Thyroid gland (tissue), 4 donors: ENCODE measurements around the gene LRP8.

Source experiments
- CTCF ChIP-seq, 6 experiments: fragments of 200-600 bp in 3 of 6; fragments of 450-650 bp in 3 of 6; sonication (generic) in 3 of 6; IDR thresholded peaks; one replicate each; pipeline ENCODE4 v1.5.1; 2016 to 2019; ENCODE audit warnings: antibody characterized with exemption in 6 of 6, mild to moderate bottlenecking in 2 of 6, inconsistent platforms in 1 of 6, moderate library complexity in 1 of 6
- POLR2A ChIP-seq, 2 donors: fragments of 450-650 bp; IDR thresholded peaks; one replicate each; pipeline ENCODE4 v1.6.1; 2017; ENCODE audit warnings: antibody characterized with exemption in 2 of 2, mild to moderate bottlenecking in 2 of 2, moderate library complexity in 1 of 2

DNA sequence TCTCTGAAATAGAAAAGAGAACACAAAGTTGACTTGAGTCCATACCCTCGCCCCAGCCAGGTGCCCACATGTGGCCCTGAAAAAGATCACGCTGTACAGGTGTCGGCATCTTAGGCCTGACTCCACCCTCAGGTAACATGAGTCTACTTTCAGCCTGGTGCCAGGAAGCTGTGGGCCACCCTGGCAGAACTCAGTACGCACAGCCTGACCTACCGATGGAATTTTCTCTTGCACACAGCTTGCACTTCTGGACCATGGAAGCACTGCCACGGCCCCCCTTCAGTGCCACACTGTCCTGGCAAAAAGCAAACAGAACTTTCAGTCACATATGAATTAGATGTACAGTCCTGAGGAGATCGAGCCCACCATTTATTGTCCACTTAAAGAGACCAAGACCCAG, 109.7 kb downstream of the LRP8 start:
- TF ChIP-seq POLR2A (IDR thresholded peaks at IDR 0.05) (no peak), CTCF (IDR thresholded peaks at IDR 0.05) (no peak)
